ENCODE data around the gene MGAT5.

Gene MGAT5

DNA sequence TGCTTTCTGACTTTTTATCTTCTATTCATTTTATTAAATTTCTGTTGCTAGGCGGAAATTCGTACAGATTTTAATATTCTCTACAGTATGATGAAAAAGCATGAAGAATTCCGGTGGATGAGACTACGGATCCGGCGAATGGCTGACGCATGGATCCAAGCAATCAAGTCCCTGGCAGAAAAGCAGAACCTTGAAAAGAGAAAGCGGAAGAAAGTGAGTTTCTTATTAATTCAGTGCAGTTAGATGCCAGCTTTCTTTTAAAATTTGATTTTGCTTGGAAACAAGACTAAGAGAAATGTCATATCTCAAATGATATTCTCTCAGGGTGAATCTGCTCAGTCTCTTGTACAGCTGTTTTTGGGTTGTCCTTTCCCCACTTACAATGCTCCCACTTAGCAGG lies 84.3 kb downstream of the MGAT5 start:
- H3K27ac Mint-ChIP-seq, result peak overlapping the region; percentile 80
- peak overlapping the region; percentile 26 for H3K4me3 Mint-ChIP-seq
- no peaks in the 10 kb centered on the region for H3K27me3 Mint-ChIP-seq
- intact Hi-C loops (cut with micrococcal nuclease), result loop anchor here (5.0 kb wide), 1 partner anchor 221 kb away; no protein-coding TSS in a partner anchor
- H3K4me1 Mint-ChIP-seq (ENCODE audit: low read depth), result peaks cover 23% of the 10 kb centered on the region
- peaks cover 11% of the 10 kb centered on the region for H3K9me3 Mint-ChIP-seq
- H3K36me3 Mint-ChIP-seq (ENCODE audit: low read depth), result peaks cover 63% of the 10 kb centered on the region

DNA sequence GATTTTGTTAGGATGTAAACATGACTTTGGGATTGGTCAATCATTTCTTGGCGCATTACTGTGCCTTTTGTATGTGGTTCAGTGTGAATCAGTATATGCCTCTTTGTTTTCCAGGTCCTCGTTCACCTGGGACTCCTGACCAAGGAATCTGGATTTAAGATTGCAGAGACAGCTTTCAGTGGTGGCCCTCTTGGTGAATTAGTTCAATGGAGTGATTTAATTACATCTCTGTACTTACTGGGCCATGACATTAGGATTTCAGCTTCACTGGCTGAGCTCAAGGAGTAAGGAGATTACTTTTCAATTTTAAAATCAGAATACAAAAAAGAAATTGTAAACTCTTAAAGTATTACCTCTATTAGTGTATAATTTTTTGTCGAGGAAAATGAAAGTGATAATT lies 87.6 kb downstream of the MGAT5 start:
- H3K27ac Mint-ChIP-seq, result no peak overlapping the region
- H3K4me1 Mint-ChIP-seq (ENCODE audit: low read depth), result peaks cover 14% of the 10 kb centered on the region
- H3K4me3 Mint-ChIP-seq, result no peak overlapping the region
- peaks cover 8% of the 10 kb centered on the region for H3K9me3 Mint-ChIP-seq
- peaks cover 82% of the 10 kb centered on the region for H3K36me3 Mint-ChIP-seq (ENCODE audit: low read depth)
- H3K27me3 Mint-ChIP-seq, result no peaks in the 10 kb centered on the region
- intact Hi-C loops (cut with micrococcal nuclease), result no loop called here

DNA sequence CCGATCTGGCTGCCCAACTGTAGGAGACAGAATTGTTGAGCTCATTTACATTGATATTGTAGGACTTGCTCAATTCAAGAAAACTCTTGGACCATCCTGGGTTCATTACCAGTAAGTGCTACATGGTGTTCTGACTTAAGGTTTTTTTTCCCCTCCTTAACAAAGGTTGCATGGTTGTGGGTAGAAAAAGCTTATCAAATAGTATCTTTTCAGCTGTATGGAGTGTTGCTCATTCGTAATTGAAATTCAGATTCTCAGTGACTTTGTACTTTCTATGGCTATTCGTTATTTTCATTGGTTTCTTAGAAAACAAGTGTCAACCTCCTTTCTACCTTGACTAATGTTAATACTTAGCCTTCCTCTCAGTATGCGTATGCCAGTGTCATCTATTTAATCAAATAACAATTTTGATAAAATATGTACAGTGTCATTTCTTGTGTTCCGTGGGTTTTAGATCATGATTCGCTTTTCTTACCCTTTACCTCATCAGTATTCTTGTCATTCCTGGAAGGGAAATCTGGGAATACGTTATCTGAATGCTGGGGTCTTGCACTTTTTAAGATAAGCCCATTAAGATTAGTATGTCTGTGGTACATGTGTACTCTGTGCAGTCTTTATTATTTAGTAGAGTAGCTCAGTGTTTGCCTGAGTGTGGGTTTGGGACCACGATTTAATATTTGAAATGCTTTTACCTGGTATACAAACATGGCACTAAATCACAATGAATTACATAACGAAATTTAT lies 91.3 kb downstream of the MGAT5 start:
- intact Hi-C loops (cut with micrococcal nuclease), result no loop called here
- Mint-ChIP-seq H3K36me3 (ENCODE audit: low read depth) (peaks cover 75% of the 10 kb centered on the region), H3K9me3 (no peaks in the 10 kb centered on the region)

DNA sequence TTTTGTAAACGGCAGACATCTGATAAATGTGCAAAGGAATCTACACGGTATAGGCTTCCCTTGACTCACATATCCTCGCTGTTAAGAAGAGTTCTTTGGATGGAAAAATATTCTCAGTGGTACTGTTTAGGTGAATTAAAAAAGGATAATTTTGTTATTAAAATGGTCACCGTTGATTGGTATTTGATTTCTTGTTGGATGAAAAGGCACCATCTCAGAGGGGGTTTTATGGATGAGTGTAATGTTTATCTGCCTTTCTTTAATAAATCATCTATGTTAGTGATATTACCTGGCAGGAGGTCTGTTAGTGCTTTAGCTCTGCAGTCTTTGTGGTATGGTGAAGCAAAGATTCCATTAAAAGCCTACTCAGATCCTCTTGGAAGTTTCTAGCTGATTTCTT lies 92.3 kb downstream of the MGAT5 start:
- intact Hi-C loops (cut with micrococcal nuclease), result no loop called here
- H3K9me3 Mint-ChIP-seq, result no peaks in the 10 kb centered on the region
- no peak overlapping the region for H3K4me3 Mint-ChIP-seq
- H3K36me3 Mint-ChIP-seq (ENCODE audit: low read depth), result peaks cover 78% of the 10 kb centered on the region
- H3K4me1 Mint-ChIP-seq (ENCODE audit: low read depth), result no peaks in the 10 kb centered on the region
- H3K27ac Mint-ChIP-seq, result no peak overlapping the region
- no peaks in the 10 kb centered on the region for H3K27me3 Mint-ChIP-seq

More for the DNA sequence above, 91.3 kb downstream of the MGAT5 start:
- H3K4me1 Mint-ChIP-seq (ENCODE audit: low read depth), result no peaks in the 10 kb centered on the region
- H3K27me3 Mint-ChIP-seq, result no peaks in the 10 kb centered on the region
- H3K4me3 Mint-ChIP-seq, result no peak overlapping the region
- H3K27ac Mint-ChIP-seq, result no peak overlapping the region

DNA sequence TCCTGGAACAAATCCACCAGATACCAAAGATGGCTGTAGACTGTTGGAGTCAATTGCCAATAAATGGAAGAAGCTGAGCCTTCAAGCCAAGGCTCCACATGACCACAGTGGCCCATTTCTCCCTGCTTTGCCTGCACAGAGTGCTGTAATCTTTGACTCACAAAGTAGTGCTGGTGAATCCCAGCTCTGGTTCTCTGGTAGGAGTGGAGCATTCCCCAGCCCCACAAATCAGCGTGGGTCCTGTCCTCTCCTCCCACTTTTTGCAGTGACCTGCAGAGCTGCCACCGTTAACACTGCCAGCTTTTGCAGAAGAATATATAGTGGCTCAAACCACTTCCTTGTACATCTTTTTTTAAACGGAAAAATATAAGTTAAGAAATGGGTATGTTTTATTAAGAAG lies 93.9 kb downstream of the MGAT5 start:
- no peaks in the 10 kb centered on the region for H3K27me3 Mint-ChIP-seq
- H3K4me3 Mint-ChIP-seq, result no peak overlapping the region
- intact Hi-C loops (cut with micrococcal nuclease), result no loop called here
- no peaks in the 10 kb centered on the region for H3K9me3 Mint-ChIP-seq
- H3K36me3 Mint-ChIP-seq (ENCODE audit: low read depth), result peaks cover 78% of the 10 kb centered on the region
- H3K4me1 Mint-ChIP-seq (ENCODE audit: low read depth), result no peaks in the 10 kb centered on the region
- no peak overlapping the region for H3K27ac Mint-ChIP-seq

DNA sequence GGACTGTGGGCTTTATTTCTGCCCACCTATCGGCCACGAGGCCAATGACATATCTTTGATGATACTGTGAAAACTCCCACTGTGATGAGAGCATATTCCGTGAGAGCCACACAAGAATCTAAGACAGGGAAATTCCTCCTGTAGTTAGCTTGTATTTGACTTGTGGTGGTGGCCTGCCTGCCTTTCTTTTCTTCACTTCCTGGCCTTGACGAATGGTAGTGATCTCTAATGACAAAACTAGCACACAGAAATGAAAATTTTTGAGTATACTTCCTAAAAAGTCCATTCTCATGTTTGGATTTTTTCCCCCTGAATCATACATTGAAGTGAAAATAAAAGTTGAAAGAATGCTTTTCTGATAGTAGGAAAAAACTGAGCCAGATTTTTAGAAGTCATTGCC lies 94.4 kb downstream of the MGAT5 start:
- H3K4me3 Mint-ChIP-seq, result no peak overlapping the region
- H3K27ac Mint-ChIP-seq, result no peak overlapping the region
- no peaks in the 10 kb centered on the region for H3K9me3 Mint-ChIP-seq
- no peaks in the 10 kb centered on the region for H3K4me1 Mint-ChIP-seq (ENCODE audit: low read depth)
- peaks cover 78% of the 10 kb centered on the region for H3K36me3 Mint-ChIP-seq (ENCODE audit: low read depth)
- intact Hi-C loops (cut with micrococcal nuclease), result no loop called here
- no peaks in the 10 kb centered on the region for H3K27me3 Mint-ChIP-seq

DNA sequence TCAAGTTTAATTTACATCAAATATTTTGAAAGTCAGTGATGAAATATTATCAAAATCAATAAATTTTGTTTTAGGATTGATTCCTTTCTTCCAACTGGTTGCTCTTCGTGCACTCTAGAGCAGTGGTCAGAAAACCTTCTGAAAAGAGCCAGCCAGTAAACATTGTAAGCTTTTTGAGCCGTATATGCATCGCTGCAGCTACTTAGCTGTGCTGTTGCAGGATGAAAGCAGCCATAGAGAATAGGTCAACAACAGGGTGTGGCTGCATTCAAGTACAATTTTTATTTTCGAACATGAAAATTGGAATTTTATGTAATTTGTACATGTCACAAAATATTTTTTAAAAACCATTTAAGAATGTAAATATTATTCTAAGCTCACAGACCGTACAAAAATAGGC lies 94.9 kb downstream of the MGAT5 start:
- Mint-ChIP-seq H3K27me3 (no peaks in the 10 kb centered on the region), H3K4me3 (no peak overlapping the region), H3K4me1 (ENCODE audit: low read depth) (no peaks in the 10 kb centered on the region), H3K36me3 (ENCODE audit: low read depth) (peaks cover 78% of the 10 kb centered on the region), H3K27ac (no peak overlapping the region), H3K9me3 (no peaks in the 10 kb centered on the region)
- intact Hi-C loops (cut with micrococcal nuclease), result no loop called here

DNA sequence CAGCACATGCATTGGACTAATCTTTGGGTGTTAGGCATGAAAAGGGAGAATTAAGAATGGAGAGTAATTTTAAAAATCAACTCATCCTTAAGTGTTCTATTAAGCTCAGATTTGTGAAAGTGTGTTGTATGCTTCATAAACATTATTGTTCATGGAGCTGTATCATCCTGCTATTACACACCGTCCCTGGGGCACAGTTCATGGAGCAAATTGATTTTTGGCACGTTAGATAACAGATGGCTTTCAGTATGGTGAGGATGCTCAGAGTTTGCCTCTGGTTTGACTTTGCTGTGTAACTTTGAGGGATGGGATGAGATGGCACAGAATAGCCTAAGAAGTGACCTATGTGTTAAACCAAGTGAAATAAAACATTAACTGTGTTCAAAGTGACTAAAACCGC lies 97.1 kb downstream of the MGAT5 start:
- intact Hi-C loops (cut with micrococcal nuclease), result no loop called here
- Mint-ChIP-seq H3K27me3 (no peaks in the 10 kb centered on the region), H3K9me3 (no peaks in the 10 kb centered on the region), H3K4me1 (ENCODE audit: low read depth) (no peaks in the 10 kb centered on the region), H3K4me3 (no peak overlapping the region), H3K36me3 (ENCODE audit: low read depth) (peaks cover 81% of the 10 kb centered on the region), H3K27ac (no peak overlapping the region)

DNA sequence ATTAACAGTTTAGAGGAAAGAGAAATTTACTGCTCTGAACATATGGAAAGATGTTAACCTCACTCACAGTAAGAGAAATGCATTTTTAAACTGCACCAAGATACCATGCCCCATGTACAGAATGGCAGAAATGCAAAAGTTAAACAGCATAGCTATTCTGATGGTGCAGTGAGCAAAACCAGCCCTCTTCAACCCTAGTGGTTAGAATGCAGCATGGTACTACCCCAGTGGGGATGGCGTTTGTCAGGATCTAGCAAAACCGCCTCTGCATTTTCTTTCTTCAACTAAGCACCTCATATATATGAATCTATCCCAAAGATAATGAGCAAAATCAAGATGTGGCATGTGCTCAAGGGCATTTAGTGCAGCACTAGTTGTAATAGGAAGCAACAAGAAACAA lies 98.0 kb downstream of the MGAT5 start:
- Mint-ChIP-seq H3K27me3 (no peaks in the 10 kb centered on the region), H3K4me1 (ENCODE audit: low read depth) (no peaks in the 10 kb centered on the region), H3K36me3 (ENCODE audit: low read depth) (peaks cover 81% of the 10 kb centered on the region), H3K27ac (no peak overlapping the region), H3K4me3 (no peak overlapping the region), H3K9me3 (no peaks in the 10 kb centered on the region)
- intact Hi-C loops (cut with micrococcal nuclease), result no loop called here

DNA sequence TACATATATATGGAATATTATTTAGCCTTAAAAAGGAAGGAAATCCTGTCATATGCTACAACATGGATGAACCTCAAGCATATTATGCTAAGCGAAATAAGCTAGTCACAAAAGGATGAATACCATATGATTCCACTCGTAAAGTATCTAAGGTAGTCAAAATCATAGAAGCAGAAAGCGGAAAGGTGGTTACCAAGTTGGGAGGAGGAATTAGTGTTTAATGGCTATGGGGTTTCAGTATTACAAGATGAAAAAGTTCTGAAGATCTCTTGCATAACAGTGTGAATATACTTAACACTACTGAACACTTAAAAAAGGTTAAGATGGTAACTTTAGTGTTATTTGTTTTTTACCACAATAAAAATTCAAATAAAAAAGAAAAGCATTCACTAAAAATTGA lies 99.0 kb downstream of the MGAT5 start:
- Mint-ChIP-seq H3K36me3 (ENCODE audit: low read depth) (peaks cover 83% of the 10 kb centered on the region), H3K27me3 (no peaks in the 10 kb centered on the region), H3K9me3 (no peaks in the 10 kb centered on the region), H3K4me3 (no peak overlapping the region), H3K4me1 (ENCODE audit: low read depth) (no peaks in the 10 kb centered on the region), H3K27ac (no peak overlapping the region)
- intact Hi-C loops (cut with micrococcal nuclease), result no loop called here

DNA sequence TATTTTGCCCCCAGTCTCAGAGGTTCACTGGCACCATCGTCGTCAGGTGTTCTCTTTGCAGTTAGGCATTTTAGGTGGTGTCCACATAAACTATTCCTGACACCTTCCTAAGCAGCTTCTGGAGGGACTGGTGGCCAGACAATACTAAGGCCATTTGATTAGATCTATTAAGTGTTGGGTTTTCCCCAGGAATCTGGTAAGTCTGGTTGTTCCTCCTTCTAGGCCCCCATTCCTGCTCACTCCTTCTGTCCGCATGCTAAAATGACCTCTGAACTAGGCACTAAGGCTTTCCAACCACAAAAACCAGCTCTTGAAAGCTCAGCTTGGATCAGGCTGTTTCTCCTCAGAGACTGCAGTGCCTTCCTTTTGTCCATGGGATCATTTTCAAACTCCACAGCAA lies 100.7 kb downstream of the MGAT5 start:
- H3K27me3 Mint-ChIP-seq, result no peaks in the 10 kb centered on the region
- intact Hi-C loops (cut with micrococcal nuclease), result no loop called here
- H3K27ac Mint-ChIP-seq, result no peak overlapping the region
- H3K36me3 Mint-ChIP-seq (ENCODE audit: low read depth), result peaks cover 90% of the 10 kb centered on the region
- H3K4me1 Mint-ChIP-seq (ENCODE audit: low read depth), result no peaks in the 10 kb centered on the region
- H3K4me3 Mint-ChIP-seq, result no peak overlapping the region
- H3K9me3 Mint-ChIP-seq, result no peaks in the 10 kb centered on the region

DNA sequence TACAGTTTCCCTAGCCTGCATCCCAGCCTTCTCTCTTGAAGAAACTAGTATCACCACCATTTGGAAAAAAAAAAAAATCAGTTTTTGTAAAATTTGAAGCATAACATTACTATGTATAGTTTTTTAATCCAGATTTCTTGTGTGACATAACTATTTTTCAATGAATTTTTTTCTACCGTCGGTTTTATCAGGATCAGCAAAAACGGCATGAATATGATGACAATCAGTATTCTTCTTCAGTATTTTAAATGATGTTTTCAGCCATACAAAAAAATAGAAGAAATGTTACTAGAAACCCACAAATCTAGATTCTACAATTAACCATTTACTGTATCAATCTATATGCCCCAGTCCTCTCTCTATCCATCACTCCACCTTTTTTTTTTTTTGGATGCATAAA lies 103.9 kb downstream of the MGAT5 start:
- H3K4me3 Mint-ChIP-seq, result no peak overlapping the region
- intact Hi-C loops (cut with micrococcal nuclease), result no loop called here
- no peaks in the 10 kb centered on the region for H3K9me3 Mint-ChIP-seq
- no peak overlapping the region for H3K27ac Mint-ChIP-seq
- H3K4me1 Mint-ChIP-seq (ENCODE audit: low read depth), result no peaks in the 10 kb centered on the region
- no peaks in the 10 kb centered on the region for H3K27me3 Mint-ChIP-seq
- H3K36me3 Mint-ChIP-seq (ENCODE audit: low read depth), result peaks cover 88% of the 10 kb centered on the region

DNA sequence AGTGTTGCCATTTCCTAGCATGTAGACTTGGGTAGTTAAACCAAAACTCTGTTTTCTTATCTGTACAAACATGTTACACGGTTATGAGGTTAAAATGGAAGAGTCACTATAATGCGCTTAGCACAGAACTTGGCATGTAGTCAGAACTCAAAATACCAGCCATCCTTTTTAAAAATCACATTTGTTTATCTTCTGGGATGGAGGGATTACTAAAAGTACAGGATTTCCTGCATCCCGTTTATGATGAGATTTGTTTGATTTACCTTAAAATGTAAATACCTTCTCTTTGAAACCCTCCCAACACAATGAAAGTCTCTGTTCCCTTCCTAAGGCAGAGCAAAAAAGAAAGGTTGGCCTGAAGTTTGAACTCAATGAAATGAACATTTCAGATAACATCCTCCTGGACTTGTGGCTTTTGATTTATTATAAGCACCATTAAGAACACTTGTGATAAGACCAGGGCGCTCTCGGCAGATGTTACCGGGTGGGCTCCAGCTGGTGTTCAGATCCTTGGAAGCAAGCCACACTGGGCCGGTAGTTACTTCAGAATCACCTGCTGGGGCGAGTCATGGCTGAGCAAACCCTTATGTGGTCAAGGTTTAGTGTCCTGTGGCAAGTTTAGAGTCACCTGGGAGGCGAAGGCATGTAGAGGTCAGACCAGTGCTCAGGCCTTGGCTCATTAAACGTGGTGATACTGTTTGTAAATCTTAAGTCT lies 105.7 kb downstream of the MGAT5 start:
- no peaks in the 10 kb centered on the region for H3K27me3 Mint-ChIP-seq
- peaks cover 89% of the 10 kb centered on the region for H3K36me3 Mint-ChIP-seq (ENCODE audit: low read depth)
- no peak overlapping the region for H3K4me3 Mint-ChIP-seq
- H3K9me3 Mint-ChIP-seq, result no peaks in the 10 kb centered on the region
- H3K27ac Mint-ChIP-seq, result no peak overlapping the region
- no peaks in the 10 kb centered on the region for H3K4me1 Mint-ChIP-seq (ENCODE audit: low read depth)
- intact Hi-C loops (cut with micrococcal nuclease), result no loop called here

DNA sequence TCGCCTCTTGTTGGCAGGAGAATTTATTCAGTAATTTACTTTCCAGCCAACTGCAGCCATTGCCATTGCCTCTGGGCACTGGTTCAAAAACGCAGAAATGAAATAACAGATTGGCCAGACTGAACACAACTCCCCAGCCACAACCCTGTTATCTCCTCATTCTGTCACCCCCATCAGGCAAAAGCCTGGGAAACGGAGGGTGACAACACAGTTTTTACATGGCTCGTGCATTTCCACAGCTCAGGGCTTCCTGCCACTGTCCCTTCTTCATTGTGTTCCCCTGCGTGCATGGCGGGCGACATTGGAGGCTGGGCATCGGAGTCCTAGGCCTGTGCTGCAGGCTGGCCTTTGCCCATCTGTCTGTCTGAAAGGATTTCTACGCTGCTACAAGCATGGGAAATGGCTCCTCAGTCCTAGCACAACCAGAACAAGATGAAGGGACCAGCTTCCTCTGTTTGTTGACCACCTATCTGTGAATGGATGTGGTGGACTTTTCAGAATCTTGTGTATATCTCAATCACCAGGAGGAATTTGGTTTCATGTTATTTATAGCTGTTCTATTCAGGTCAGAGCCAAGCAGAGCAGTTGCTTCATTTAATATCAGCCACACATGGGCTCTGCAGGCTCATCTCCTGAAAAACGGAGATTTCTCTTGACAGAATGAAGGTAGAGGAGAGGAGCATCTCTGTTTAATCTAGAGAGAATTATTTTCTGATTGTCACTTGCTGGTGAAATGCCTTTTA lies 107.0 kb downstream of the MGAT5 start:
- intact Hi-C loops (cut with micrococcal nuclease), result no loop called here
- Mint-ChIP-seq H3K27me3 (no peaks in the 10 kb centered on the region), H3K27ac (no peak overlapping the region), H3K4me1 (ENCODE audit: low read depth) (no peaks in the 10 kb centered on the region), H3K9me3 (no peaks in the 10 kb centered on the region), H3K4me3 (no peak overlapping the region), H3K36me3 (ENCODE audit: low read depth) (peaks cover 89% of the 10 kb centered on the region)
